Measurements from ENCODE around the gene ZNF333.

Gene ZNF333

DNA sequence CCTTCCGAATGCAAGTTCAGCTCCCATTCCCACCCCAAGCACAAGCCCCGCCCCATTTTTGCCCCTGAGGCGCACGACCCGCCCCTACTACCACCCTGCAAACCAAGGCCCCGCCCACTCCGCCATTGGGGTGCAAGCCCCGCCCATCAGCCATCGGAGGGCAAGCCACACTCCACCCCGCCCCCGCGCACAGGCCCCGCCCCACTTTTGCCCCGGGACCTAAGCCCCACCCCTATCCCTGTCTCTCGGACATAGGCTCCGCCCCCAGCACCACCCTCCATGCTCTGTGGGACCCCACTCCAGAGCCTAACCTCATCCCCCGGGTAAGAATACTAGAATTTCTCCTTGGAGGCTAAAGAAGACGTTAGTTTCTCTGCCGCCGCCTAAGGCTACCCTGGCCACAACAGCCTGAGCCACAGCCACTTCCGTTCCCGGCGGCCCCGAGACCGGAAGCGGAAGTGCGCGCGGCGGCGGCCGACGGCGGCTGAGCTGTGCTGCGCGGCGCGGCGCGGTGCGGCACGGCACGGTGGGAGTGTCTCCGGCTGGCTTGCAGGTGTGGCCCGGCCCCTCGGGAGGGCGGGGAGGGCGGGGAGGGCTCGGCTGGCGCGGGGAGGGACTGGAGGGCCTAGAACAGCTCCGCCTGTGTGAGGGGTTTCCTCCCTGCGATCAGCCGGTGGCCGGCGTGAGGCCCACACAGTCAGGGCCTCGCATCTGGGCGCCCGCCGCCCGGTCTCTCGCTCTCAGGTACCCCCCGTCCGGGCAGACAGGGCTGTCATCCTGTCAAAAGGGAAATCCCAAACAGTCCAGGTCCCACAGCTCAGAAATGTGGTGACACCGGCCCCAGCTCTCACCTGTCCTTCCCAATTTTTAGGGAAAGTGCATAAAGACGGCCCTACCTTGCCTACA is at the start of gene ZNF333:
ZNF333 (plus strand) TSS at position 451 of the 906 bp plus-strand sequence. CDS start 3,444 bp downstream, outside the sequence.
- peak; percentile 98 to 100 for DNase-seq (ENCODE audit: low read depth in 2 of 2)

DNA sequence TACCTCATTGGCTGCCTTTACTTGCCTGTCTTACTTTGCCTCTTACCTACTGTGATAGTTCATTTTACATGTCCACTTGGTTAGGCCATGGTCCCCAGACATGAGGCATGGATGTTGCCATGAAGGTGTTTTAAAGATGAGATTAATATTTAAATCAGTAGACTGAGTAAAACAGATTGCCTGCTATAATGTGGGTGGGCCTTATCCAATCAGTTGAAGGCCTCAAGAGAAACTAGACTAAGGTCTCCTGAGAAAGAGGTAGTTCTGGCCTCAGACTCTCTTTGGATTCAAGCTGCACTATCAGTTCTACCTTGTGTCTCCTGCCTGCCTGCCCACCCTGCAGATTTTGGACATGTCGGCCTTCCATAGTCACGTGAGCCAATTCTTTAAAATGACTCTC is 41.3 kb upstream of the ZNF333 start:
- no peak for DNase-seq (ENCODE audit: low read depth in 2 of 2)

DNA sequence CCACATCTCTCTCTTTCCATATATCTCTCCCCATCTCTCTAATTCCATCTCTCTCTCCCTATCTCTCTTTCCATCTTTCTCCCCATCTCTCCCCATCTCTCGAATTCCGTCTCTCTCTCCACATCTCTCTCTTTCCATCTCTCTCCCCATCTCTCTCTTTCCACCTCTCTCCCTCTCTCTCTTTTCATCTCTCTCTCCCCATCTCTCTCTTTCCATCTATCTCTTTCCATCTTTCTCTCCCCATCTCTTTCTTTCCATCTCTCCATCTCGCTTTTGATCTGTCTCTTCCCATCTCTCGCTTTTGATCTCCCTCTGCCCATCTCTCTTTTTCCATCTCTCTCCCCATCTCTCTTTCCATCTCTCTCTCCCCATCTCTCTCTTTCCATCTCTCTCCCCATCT is 40.8 kb upstream of the ZNF333 start:
- DNase-seq (ENCODE audit: low read depth in 2 of 2): no peak

DNA sequence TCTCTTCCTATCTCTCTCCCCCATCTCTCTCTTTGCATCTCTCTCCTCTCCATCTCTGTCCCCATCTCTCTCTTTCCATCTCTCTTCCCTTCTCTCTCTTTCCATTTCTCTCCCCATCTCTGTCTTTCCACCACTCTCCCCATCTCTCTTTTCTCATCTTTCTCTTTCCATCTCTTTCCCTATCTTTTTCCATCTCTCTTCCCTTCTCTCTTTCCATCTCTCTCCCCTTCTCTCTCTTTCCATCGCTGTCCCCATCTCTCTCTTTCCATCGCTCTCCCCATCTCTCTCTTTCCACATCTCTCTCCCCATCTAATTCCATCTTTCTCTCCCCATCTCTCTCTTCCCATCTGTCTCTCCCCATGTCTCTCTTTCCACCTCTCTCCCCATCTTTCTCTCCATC is 39.7 kb upstream of the ZNF333 start:
- DNase-seq (ENCODE audit: low read depth in 2 of 2): no peak

DNA sequence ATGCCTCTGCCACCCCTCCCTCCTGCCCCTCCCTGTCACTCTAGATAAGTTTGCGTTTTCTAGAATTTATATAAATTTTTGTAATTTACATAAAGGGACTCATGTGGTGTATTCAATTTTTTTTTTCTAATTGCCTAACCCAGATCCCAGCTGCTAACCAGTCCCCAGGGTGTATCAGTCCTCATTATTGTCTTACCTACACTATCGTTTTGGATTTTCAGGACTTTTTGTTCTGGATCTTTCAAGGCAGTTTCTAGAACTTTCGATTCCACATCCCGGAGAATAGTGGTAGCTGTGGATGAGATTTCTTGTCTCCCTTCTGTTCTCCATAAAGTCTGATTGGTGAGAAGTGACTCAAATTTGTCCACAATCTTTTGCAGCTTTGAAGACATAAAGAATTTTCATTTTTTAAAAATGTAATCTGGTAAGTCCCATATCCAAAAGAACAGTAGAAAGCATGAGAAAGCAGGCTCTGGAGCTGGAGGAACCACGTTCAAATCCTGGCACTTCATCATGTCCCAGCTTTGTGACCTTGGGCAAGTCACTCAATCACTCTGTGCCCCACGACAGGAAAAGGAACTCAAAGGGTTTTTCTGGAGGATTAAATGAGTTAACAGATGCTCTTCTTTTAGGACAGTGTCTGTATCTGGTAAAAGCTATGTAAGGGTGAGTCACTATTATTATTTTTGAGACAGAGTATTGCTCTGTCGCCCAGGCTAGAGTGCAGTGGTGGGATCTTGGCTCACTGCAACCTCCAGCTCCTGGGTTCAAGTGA is 34.9 kb upstream of the ZNF333 start:
- DNase-seq (ENCODE audit: low read depth in 2 of 2): no peak

DNA sequence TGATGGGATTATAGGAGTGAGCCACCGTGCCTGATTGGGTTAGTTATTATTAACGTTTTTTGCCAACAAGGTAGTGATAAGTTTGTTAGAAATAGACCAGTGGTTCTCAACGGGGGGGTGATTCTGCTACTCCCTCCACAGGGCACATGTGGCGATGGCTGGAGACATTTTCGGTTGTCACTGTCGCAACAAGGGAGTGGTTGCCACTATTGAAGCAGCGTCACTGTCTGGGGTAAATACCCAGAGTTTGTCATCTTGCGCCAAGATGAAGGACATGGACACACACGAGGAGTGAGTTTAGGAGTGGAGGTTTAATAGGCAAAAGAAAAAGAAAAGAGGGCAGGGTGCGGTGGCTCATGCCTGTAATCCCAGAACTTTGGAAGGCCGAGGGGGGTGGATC is 34.1 kb upstream of the ZNF333 start:
- no peak for DNase-seq (ENCODE audit: low read depth in 2 of 2)

DNA sequence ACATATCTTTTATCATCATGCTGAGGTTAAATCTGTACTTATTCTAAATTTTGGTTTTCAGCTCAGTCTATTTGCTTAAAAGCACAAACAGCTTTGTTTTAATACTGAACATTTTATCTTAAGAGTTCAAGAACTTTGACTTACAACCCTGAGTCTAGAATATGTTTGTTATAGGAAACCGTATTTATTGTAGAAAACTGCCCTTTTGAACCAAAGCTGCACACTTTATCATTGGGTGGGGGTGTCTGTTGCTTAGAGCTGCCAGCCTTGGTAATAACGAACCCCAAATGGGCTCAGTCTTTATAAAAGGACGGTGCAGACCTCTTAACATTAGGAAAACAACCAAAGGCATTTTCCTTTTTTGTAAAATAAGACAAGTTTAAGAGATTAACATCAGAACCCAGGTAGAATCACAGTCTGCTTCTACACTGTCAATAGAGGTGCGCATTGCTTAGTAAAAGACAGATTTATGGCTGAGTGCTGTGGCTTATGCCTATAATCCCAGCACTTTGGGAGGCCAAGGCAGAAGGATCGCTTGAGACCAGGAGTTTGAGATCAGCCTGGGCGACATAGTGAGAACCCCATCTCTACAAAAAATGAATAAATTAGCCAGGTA is 29.9 kb upstream of the ZNF333 start:
- DNase-seq (ENCODE audit: low read depth in 2 of 2): no peak

DNA sequence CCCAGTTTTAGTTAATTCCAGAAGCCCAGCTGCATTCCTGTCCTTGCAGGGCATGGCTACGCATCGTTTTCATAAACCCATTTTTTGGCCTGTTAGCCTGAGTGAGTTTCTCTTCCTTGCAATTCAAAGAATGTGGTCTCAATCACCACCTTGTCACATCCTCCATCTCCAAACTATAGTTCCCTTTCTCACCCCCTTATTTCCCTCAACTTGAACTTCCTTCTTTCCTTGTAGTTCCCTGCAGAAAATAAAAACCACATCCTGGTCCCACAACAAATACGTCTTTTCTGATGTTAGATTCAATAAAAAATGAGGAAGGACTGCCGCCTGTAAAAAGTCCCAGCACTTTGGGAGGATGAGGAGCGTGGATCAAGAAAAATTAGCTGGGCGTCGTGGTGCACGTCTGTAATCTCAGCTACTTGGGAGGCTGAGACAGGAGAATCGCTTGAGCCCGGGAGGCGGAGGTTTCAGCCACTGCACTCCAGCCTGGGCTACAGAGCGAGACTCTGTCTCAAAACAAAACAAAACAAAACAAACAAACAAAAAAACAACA is 28.4 kb upstream of the ZNF333 start:
- DNase-seq (ENCODE audit: low read depth in 2 of 2): no peak

DNA sequence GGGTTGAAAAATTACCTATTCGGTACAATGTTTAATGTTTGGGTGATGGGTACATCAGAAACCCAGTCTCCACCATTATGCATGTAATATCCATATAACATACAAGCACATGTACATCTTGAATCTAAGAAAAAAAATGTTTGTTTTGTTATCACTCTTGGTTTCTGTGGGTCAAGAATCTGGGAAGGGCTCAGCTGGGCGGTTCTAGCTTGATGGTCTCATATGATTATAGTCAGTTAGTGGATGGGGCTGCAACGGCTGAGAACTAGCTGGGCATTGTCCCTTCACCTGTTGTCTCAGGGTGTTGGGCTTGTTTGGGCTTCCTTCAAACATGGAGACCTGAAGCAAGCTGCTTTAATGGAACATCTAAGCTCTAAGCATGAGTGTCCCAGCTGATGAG is 19.9 kb upstream of the ZNF333 start:
- no peak for DNase-seq (ENCODE audit: low read depth in 2 of 2)

DNA sequence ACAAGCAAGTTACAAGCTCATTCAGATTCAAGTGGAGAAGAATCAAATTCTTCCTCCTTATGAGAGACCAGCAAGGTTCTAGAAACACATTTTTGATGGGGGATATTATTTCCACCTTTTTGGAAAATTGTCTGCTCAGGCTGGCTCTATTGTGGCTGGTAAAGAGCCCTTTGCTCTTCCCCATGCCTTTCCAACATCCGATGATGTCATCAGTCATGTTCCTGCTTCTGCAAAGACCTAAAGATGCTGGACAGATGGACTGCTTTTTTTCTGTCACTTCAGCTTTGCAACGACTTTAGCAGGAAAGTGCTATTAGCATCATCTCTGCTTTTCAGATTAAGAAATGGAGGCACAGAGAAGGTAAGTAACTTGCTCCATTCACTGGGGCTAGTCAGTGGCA is 19.4 kb upstream of the ZNF333 start:
- no peak for DNase-seq (ENCODE audit: low read depth in 2 of 2)

DNA sequence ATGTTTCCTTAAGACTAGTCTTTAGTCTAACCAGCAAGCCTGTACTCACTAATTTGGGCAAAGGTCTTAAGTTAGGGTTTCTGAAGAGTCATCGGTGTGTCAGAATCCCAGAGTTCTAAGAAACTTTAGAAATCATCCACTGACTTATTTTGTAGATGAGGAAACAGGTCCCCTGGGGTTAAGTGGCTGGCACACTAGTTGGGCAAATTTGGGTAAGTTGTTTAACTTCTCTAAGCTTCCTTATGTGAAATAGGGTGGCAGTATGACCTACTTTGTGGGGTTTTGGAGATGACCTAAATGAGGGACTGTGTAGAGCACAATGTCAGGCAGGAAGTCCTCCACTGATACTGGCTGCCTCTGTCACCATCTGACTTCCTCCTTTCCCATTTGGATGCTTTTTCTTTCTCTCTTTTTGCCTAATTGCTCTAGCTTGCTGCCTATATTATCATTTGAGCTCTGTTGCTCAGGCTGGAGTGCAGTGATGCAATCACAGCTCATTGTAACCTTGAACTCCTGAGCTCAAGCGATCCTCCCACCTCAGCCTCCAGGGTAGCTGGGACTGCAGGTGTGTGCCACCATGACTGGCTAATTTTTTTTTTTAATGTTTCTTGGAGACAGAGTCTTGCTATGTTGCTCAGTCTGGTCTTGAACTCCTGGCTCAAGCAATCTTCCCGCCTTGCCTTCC is 17.5 kb upstream of the ZNF333 start:
- no peak for DNase-seq (ENCODE audit: low read depth in 2 of 2)

DNA sequence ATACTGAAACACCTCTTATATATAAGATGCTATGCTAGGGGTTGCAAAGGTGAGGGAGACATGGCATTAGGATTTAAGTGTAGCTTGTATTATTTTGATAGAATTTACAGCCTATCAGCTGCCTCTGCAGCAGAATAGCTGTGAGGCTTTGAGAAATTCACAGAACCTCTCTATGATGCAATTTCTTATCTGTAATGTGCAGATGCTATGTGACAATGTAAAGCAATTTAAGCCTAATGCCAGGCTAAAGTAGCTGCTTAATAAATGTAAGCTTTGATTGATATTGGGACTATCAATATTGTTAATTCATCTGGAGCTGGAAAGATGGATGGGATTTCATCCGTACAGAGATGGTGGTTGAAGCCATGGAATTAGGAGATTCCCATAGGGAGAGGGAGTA is 16.8 kb upstream of the ZNF333 start:
- DNase-seq (ENCODE audit: low read depth in 2 of 2): no peak

DNA sequence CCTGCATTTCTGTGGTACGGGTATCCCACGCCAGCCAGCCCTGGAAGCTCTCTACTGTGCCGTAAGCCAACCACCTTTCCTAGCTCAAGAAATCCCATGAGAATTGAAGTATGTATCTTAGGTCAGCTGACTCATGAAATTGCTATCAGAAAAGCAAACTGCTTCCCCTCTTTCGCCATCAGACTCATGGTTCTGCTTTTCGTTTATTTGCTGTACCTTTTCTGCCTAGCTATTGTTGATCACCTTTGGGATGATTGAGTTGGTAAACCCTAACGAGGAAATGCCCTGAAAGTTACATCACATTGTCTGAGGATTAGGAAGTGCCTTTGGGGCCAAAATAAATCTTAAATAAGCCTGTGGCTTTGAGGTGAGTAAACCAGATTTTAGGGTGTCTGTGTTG is 15.1 kb upstream of the ZNF333 start, which contains the start of gene ADGRE3:
ADGRE3 (minus strand) TSS at position 81 of the 400 bp plus-strand sequence; CDS start at position 7, 74 bp downstream.
- no peak for DNase-seq (ENCODE audit: low read depth in 2 of 2)

DNA sequence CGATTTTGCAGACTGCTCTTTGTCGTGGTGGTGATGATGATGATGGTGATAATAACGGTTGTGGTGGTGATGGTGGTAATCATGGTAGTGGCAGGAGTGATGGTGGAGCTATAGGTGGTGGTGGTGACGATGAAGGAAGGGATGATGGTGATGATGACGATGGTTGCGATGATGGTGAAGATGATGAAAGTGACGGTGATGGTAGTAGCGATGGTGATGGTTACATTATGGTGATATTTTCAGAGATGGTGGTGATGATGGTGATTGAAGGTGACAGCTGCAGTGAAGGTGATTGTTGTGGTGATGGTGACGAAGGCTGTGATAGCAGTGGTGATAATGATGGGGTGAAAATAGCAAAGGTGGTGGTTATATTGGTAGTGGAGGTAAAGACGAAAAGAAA is 13.1 kb upstream of the ZNF333 start:
- no peak for DNase-seq (ENCODE audit: low read depth in 2 of 2)

DNA sequence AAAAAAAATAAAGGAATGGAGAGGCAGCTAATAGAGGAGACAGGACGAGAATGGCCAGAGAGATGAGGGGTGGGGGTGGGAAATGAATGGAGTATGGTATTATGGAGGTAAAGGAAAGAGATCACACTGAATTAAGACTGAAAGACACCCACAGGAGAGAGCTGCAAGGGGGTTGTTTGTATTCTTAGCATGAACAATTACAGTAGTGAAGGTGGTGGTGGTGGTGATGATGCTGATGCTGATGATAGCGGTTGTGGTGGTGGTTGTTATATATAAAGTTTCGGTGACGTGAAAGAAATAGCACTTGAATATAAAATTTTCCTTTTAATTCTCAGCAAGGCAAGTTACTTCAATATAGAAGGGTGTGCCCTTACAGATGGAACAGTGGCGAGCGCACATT is 12.4 kb upstream of the ZNF333 start:
- no peak for DNase-seq (ENCODE audit: low read depth in 2 of 2)

DNA sequence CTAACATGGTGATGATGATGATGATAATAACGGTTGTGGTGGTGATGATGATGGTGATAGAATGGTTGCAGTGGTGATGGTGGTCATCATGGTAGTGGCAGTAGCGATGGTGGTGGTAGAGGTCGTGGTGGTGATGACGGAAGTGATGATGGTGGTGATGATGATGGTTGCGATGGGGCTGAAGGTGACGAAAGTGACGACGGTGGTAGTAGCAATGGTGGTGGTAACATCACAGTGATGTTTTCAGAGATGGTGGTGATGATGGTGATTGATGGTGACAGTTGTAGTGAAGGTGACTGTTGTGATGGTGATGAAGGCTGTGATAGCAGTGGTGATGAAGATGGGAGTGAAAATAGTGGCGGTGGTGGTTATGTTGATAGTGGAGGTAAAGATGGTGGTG is 11.6 kb upstream of the ZNF333 start:
- DNase-seq (ENCODE audit: low read depth in 2 of 2): no peak

DNA sequence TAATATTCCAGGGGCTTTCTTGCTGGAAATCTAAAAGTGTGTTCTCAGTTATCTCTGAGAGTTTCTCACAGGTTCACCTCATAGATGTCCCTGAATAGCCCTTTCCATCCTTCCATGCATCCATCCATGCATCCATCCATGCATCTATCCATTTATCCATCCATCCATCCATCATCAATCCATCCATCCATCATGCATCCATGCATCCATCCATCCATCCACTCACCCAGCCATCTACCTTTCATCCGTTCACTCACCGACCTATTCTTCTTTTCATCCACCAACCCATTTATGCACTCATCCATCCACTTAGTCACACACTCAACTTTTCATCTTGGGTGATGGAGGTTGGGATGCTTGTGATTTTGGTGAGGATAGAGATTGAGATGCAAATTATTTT is 7.8 kb upstream of the ZNF333 start:
- DNase-seq (ENCODE audit: low read depth in 2 of 2): no peak

DNA sequence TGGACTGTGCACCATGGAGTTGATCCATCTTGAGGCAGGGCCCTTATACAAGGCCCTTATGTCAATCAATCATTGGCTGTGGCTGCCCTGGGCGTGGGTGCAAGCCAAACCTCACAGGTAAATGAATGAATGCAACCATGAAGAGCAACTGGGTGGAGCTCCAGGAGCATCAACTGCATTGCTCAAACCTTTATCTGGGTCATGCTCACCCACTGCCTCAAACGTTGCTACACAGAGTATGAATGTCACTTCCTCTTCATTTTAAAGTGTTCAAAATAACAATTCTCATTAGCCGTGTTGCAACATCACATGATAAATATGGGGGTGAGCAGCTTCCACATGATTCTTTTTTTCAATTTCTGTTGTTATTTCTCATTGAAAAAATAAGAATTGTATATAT is 6.4 kb upstream of the ZNF333 start:
- DNase-seq (ENCODE audit: low read depth in 2 of 2): no peak

DNA sequence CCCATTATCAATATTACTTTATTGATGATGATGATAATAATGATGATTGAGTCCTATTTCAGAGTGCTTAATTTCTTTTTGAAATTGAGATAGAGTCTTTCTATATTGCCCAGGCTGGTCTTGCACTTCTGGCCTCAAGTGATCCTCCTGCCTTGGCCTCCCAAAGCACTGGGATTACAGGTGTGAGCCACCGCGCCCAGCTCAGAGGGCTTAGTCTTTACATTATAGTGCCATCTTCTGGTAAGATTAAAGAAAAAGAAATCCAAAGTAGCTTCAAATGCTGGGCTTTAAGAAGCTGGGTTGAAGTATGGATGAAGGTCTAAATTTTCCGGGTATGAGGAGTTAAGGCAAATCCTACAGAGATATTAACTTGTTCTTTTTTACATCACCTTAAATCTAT is 3.4 kb upstream of the ZNF333 start:
- DNase-seq (ENCODE audit: low read depth in 2 of 2): no peak

DNA sequence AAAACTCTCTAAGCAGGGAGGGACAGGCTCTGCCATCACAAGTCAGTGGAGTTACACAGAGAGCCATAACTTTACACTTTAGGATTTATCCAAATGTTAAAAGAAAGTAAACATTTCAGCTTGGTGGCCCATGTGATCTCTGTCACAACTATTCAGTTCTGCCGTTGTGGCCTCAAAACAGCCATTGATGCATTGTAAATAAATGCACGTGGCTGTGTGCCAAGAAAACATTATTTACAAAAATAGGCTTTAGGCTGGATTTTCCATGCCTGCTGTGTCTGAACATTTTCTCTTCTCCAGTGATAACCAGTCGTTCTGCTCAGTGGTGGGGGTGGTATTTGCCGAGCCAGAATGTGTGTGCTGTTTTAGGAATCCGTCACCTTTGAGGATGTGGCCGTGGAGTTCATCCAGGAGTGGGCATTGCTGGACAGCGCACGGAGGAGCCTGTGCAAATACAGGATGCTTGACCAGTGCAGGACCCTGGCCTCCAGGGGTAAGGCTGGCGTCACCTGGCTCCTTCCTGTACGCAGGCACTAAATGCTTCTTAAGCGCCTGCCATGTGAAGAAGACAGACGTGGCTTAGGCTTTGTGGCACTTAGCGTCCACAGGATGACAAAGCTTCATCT is 4.9 kb downstream of the ZNF333 start:
- DNase-seq (ENCODE audit: low read depth in 2 of 2): no peak

DNA sequence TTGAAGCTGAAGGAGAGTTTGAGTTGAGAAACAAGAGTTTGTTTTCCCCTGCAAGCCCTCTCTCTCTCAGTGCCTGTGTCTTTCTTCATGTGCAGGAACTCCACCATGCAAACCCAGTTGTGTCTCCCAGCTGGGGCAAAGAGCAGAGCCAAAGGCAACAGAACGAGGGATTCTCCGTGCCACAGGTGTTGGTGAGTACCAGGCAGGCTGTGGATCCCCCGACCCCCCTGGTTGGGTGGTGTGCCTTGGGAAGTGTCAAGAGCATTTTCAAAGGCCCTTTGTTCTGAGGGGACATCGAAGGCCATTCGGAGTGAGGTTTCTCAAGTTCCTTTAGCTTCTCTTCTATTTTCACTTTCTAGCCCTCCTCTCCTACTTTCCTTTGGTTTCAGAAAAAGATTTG is 5.6 kb downstream of the ZNF333 start:
- DNase-seq (ENCODE audit: low read depth in 2 of 2): no peak

Data from stimulated activated CD4-positive, alpha-beta T cell treated with anti-CD3 and anti-CD28 coated beads, Interleukin-1b, Interleukin-23, amount 100 ng/mL, for 1 hour (primary cell).